ENCODE results near the gene HNRNPAB.

The HNRNPAB gene

GRCh38 chr5:178204182-178204934 is at the start of gene HNRNPAB:
HNRNPAB (plus strand) TSS chr5:178204533; CDS start chr5:178204838, 305 bp downstream.
- TF ChIP-seq CTCF (conservative IDR thresholded peaks at IDR 0.05; ENCODE audit: low read depth, low read length), result no peak
- peak within 1 kb of the TSS; percentile 86 for H3K4me3 ChIP-seq (ENCODE audit: low read length)
- DNase-seq (ENCODE audit: low read depth), result peak; percentile 82

- DNase-seq (ENCODE audit: low read depth), result no peak
- H3K4me3 ChIP-seq (ENCODE audit: low read length), result no peak overlapping the region
- no peak for TF ChIP-seq CTCF (conservative IDR thresholded peaks at IDR 0.05; ENCODE audit: low read depth, low read length)
Observed at GRCh38 chr5:178155065-178155464, 49.3 kb upstream of the HNRNPAB start.

GRCh38 chr5:178160176-178160575 is 44.2 kb upstream of the HNRNPAB start:
- DNase-seq (ENCODE audit: low read depth), result no peak
- no peak for TF ChIP-seq CTCF (conservative IDR thresholded peaks at IDR 0.05; ENCODE audit: low read depth, low read length)
- H3K4me3 ChIP-seq (ENCODE audit: low read length), result no peak overlapping the region

GRCh38 chr5:178162481-178162880 is 41.9 kb upstream of the HNRNPAB start:
- H3K4me3 ChIP-seq (ENCODE audit: low read length), result no peak overlapping the region
- no peak for DNase-seq (ENCODE audit: low read depth)
- no peak for TF ChIP-seq CTCF (conservative IDR thresholded peaks at IDR 0.05; ENCODE audit: low read depth, low read length)

GRCh38 chr5:178163772-178164735 is 40.3 kb upstream of the HNRNPAB start:
- H3K4me3 ChIP-seq (ENCODE audit: low read length), result no peak overlapping the region
- peak; percentile 99 for TF ChIP-seq CTCF (conservative IDR thresholded peaks at IDR 0.05; ENCODE audit: low read depth, low read length)
- DNase-seq (ENCODE audit: low read depth), result no peak

- H3K4me3 ChIP-seq (ENCODE audit: low read length), result no peak overlapping the region
- TF ChIP-seq CTCF (conservative IDR thresholded peaks at IDR 0.05; ENCODE audit: low read depth, low read length), result no peak
- DNase-seq (ENCODE audit: low read depth), result no peak
Observed at GRCh38 chr5:178165581-178165980, 38.8 kb upstream of the HNRNPAB start.

All from retinal pigment epithelial cell (primary cell).